Activated naive CD4-positive, alpha-beta T cell treated with anti-CD3 and anti-CD28 coated beads, Interleukin-2, amount 50 U/mL, for 72 hours (primary cell): ENCODE data around the gene OPA3. TPM values are rescaled to one million over a fixed set of nuclear protein-coding genes. Genes with fewer than 3 reads are reported as not detected.
A peak's percentile ranks its signal among the peaks of the same experiment; 100 is the strongest.

Experiments used
- ATAC-seq, 2 donors: fragments of 150-1000 bp; cut with Tn5 transposase; 2 replicates each; pipeline ENCODE4 v1.10.0; 2021; ENCODE audit warnings: mild to moderate bottlenecking in 2 of 2, moderate library complexity in 2 of 2
- DNase-seq, 2 donors: peaks; one replicate each; pipeline ENCODE4 v3.0.0; 2021 to 2022; ENCODE audit warnings: low spot score in 2 of 2
- H3K27ac Mint-ChIP-seq, 2 donors: one replicate each; pipeline ENCODE4 v1.8.0; 2022; ENCODE audit warnings: mild to moderate bottlenecking in 2 of 2, mixed read lengths in 2 of 2
- H3K36me3 Mint-ChIP-seq, 2 donors: one replicate each; pipeline ENCODE4 v1.8.0; 2022; ENCODE audit warnings: mixed read lengths in 2 of 2
- H3K9me3 Mint-ChIP-seq, 2 donors: one replicate each; pipeline ENCODE4 v1.8.0; 2022; ENCODE audit warnings: mixed read lengths in 2 of 2
- total RNA-seq, 2 donors: library from RNA; stranded (reverse); gene quantifications; one replicate each; pipeline ENCODE4 v1.2.3, GENCODE V29; 2022

Gene OPA3
- total RNA-seq, 2 donors from 2014 or later = 16.6 to 16.7 TPM

DNA sequence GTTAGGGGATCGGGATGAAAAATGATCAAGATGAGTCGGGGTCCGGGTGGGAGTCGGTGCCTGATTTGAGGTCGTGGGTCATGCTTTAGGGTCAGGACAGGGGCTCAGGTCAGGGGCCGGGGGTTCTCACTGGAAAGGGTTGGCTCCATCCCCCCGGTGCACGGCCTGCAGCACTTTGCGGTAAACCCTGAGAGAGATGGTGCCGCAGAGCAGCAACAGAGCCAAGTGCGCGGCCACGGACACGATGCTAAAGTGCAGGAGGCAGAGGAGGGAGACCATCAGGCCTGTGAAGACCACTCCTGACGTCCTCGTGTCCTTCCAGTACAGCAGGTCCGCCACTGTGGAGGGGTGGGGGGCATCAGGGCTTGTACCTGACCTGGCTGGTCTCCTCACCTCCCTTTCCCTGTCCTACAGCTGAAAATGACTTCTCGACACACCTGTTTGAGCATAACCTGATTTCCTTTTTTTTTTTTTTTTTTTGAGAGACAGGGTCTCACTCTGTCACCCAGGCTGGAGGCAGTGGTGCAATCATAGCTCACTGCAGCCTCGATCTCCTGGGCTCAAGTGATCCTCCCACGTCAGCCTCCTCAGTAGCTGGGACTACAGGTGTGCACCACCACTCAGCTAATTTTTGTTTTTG lies 95.3 kb downstream of the OPA3 start:
- H3K9me3 Mint-ChIP-seq = no peaks in the 10 kb centered on the region
- H3K36me3 Mint-ChIP-seq = no peaks in the 10 kb centered on the region
- H3K27ac Mint-ChIP-seq = no peak overlapping the region
- no peak for ATAC-seq
- no peak for DNase-seq

DNA sequence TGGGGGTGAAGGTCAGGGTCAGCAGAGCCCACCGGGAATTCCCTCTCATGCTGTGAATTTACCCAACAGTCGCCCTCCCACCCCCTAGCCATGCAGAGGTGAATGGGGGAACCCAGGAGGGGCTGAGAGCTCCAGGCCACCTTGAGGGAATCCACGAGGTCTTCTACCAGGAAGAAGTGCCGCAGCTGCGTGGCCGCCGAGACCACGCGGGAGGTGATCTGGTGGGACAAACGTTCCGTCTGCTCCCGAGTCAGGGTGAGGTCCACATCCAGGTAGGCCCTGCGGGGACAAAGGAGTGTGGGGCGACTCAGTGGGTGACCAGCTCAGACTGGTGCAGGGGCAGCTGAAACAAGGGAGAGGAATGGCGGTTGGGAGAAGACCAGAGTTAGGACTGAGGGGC lies 95.9 kb downstream of the OPA3 start:
- ATAC-seq = no peak
- Mint-ChIP-seq H3K9me3 (no peaks in the 10 kb centered on the region), H3K27ac (no peak overlapping the region), H3K36me3 (no peaks in the 10 kb centered on the region)
- no peak for DNase-seq

DNA sequence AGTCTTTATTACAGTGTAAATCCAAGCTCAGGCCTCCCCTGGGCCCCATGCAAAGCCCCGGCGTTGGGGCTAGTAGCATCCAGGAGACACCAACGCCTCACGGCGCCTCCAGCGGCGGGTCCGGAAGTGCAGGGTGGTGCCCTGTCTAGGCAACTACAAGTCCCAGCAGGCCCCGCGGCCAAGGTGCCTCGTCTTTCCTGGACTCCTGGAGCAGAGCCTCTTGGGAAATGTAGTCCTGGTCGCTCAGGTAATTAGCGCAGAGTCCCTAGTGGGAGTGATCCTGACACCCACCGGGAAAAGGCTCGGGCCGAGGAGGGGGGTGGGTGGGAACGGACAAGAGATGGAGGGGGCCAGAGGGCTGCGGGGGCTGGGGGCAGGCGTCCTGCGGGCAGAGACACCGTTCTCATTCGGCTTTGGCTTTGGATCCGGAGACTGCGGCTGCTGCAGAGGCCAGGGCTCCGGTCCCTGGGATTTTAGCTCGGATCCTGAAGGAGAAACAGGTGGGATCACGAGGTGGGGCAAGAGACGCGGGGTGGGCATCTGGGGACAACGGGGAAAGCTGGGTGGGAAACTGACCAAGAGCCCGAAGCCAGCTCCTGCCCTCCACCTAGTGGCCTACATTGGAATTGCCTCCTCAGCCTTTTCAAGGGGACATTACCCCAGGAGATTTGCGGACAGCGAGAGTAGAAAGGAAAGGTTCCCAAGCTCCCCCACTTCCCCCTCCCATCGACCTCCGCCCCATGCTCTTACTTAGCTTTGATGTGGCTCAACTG lies 99.1 kb downstream of the OPA3 start:
- H3K27ac Mint-ChIP-seq = peak overlapping the region; percentile 69 to 87
- H3K9me3 Mint-ChIP-seq = no peaks in the 10 kb centered on the region
- peak; percentile 97 to 99 for DNase-seq
- H3K36me3 Mint-ChIP-seq = no peaks in the 10 kb centered on the region
- peak; percentile 97 to 98 for ATAC-seq

DNA sequence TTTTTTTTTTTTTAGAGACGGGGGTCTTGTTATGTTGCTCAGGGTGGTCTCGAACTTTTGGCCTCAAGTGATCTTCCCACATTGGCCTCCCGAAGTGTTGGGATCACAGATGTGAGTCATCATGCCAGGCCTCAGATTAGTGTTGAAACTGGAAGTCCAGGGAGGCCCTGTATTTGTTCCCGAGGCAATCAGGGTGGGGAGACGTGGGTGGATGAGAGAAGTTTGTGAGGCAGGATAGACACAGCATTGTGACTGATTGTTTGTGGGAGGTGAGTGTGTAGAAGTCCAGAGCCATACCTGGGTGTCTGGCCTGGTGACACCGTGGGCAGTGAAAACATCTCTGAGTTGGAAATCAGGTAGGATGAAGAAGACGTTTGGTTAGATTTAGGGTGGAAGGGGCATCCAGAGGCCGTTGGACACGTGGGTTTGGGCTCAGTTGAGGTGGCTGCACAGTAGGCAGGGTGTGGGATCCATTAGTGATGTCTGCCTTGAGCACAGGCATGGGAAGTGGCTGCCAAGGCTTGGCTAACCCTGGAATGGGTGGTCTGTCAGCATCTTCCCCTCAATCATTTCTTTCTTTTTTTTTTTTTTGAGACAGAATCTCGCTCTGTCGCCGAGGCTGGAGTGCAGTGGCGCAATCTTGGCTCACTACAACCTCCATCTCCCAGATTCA lies 100.2 kb downstream of the OPA3 start:
- ATAC-seq (no peak), DNase-seq (no peak)
- H3K36me3 Mint-ChIP-seq = no peaks in the 10 kb centered on the region
- no peaks in the 10 kb centered on the region for H3K9me3 Mint-ChIP-seq
- no peak overlapping the region for H3K27ac Mint-ChIP-seq

DNA sequence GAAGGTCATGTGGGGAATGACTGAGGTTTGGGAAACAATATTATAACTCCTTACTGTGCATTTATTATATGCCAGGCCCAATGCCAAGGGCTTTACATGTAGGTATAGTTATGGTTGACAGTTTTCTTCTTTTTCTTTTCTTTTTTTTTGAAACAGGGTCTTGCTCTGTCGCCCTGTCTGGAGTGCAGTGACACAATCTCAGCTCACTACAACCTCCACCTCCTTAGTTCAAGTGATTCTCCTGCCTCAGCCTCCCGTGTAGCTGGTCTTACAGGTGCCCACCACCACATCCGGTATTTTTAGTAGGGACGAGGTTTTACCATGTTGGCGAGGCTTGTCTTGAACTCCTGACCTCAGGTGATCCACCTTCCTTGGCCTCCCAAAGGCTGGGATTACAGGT lies 101.6 kb downstream of the OPA3 start:
- DNase-seq = no peak
- no peak overlapping the region for H3K27ac Mint-ChIP-seq
- H3K36me3 Mint-ChIP-seq = no peaks in the 10 kb centered on the region
- H3K9me3 Mint-ChIP-seq = no peaks in the 10 kb centered on the region
- no peak for ATAC-seq

DNA sequence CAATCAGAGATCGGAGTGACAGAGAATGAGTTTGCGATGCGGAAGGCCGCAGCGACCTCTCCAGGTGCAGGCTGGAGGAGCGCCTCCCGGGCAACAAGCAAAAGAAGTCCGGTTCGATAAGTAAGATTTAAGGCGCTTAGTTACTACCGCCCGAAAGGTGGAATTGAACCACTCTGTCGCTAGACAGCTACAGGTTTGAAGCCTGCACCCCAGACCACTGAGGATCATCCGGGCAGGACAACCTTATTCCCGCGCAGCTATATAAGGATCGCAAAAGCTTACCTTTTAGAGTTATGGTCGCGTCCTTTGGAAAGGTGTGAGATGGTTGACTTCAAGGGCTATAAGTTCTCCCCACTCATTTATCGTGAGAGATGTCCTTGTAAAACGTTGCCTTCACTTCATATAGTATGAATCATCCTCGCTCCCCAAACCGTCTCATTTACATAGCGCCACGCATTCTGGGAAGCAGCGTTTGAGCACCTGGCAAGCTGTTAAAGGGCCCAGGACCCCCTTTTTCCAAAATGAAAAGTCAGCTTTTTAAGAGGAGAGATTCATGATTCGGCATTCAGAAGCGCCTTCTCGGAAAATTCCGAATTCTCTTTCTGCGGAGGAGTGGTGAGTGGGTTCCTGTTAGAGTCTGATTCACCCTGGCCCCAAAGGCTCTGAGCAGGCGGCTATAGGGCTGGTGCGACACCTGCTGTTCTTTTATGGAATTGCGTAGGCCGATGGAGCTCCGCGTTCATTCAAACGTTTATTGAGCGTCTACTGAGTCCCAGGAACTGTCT lies 106.0 kb downstream of the OPA3 start:
- Mint-ChIP-seq H3K36me3 (no peaks in the 10 kb centered on the region), H3K27ac (peak overlapping the region; percentile 8 to 74), H3K9me3 (no peaks in the 10 kb centered on the region)
- DNase-seq (peak; percentile 92 to 94), ATAC-seq (peak; percentile 76 to 82)

DNA sequence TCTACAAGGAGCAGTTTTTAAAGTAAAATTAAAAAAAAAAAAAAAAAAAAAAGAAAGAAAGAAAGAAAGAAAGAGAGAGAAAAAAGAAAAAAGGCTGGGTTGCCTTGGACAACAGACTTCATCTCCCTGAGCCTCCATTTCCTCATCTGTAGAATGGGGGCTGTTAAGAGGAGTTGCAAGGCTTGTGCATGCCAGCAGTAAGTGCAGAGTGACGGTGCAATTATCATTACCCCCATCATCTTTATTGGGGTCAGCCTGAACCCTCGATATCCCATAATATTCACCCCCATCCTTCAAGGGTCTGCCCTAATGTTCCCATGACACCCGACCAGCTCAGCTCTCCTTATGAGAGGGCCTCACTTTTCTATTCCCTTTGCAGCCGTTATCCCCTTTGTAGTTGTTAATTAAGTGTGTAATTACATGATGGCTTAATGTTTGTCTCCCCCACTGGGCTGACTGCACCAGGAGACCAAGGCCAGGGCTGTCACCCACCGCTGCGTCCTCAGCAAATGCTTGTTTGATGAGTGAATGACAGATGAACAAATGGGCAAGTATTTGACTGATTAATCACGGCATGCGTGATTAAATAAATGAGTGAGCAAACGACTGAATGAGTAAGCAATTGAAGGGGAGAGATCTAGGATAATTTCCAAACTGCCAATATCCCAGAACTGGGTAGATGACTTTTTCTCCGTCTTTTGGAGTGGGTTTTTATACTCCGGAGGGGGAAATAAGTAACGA lies 106.7 kb downstream of the OPA3 start:
- no peak for DNase-seq
- H3K9me3 Mint-ChIP-seq = no peaks in the 10 kb centered on the region
- H3K27ac Mint-ChIP-seq = peak overlapping the region; percentile 8 to 74
- ATAC-seq = peak; percentile 32 to 56
- H3K36me3 Mint-ChIP-seq = peaks cover 0 to 2% of the 10 kb centered on the region in 2 donors

Other genes with a start within 250 kb of the OPA3 start
- gene KLC3, start 244.1 kb downstream of the OPA3 start, total RNA-seq = under 1 TPM in 1 of 2 donors, not detected in 1; 0.35 TPM
- 10 to 100 TPM; 26.3 to 27.1 TPM for gene ERCC2, start 214.2 kb downstream of the OPA3 start, total RNA-seq
- gene PPP1R13L, start 179.7 kb downstream of the OPA3 start, total RNA-seq = 10 to 100 TPM; 10.9 to 52.2 TPM
- 10 to 100 TPM in 1 of 2 donors, 1 to 10 TPM in 1; 6.8 to 14.1 TPM for gene POLR1G, start 178.2 kb downstream of the OPA3 start, total RNA-seq
- gene ERCC1, start 160.9 kb downstream of the OPA3 start, total RNA-seq = 10 to 100 TPM in 1 of 2 donors, 1 to 10 TPM in 1; 9.7 to 60.7 TPM
- 10 to 100 TPM; 19.9 to 37.6 TPM for gene FOSB, start 116.8 kb downstream of the OPA3 start, total RNA-seq
- 1 to 10 TPM; 3.2 to 5.1 TPM for gene RTN2, start 87.8 kb downstream of the OPA3 start, total RNA-seq
- 1 to 10 TPM; 1.5 to 7.4 TPM for gene PPM1N, start 86.4 kb downstream of the OPA3 start, total RNA-seq
- gene VASP, start 77.3 kb downstream of the OPA3 start, total RNA-seq = 100 to 1,000 TPM in 1 of 2 donors, 10 to 100 TPM in 1; 76.8 to 156 TPM
- gene GPR4, start 17.4 kb upstream of the OPA3 start, total RNA-seq = under 1 TPM in 1 of 2 donors, not detected in 1; 0.09 TPM
- gene EML2, start 54.6 kb upstream of the OPA3 start, total RNA-seq = 100 to 1,000 TPM; 142 to 161 TPM
- 10 to 100 TPM in 1 of 2 donors, 1 to 10 TPM in 1; 7.0 to 15.7 TPM for gene GIPR, start 83.4 kb upstream of the OPA3 start, total RNA-seq
- 100 to 1,000 TPM; 755 to 839 TPM for gene SNRPD2, start 107.2 kb upstream of the OPA3 start, total RNA-seq
- 10 to 100 TPM; 21.0 to 30.6 TPM for gene QPCTL, start 107.9 kb upstream of the OPA3 start, total RNA-seq
- gene FBXO46, start 146.1 kb upstream of the OPA3 start, total RNA-seq = 10 to 100 TPM; 40.1 to 47.9 TPM
- gene MEIOSIN, start 148.6 kb upstream of the OPA3 start, total RNA-seq = under 1 TPM in 1 of 2 donors, not detected in 1; 0.48 TPM
- 1 to 10 TPM; 2.7 to 4.3 TPM for gene SIX5, start 184.4 kb upstream of the OPA3 start, total RNA-seq
- 10 to 100 TPM; 11.1 to 13.8 TPM for gene DMPK, start 197.7 kb upstream of the OPA3 start, total RNA-seq
- 10 to 100 TPM; 20.4 to 20.5 TPM for gene DMWD, start 208.0 kb upstream of the OPA3 start, total RNA-seq
- gene RSPH6A, start 230.5 kb upstream of the OPA3 start, total RNA-seq = under 1 TPM; 0.14 to 0.39 TPM